ENCODE results near the gene TEX48. TPM values are rescaled to one million over a fixed set of nuclear protein-coding genes. Genes with fewer than 3 reads are reported as not detected.
A peak's percentile ranks its signal among the peaks of the same experiment; 100 is the strongest.

The TEX48 gene
- total RNA-seq, 6 experiments from 2014 or later, result not detected

GRCh38 chr9:114619191-114619761 is 62.7 kb downstream of the TEX48 start:
- no peaks in the 10 kb centered on the region for H3K27me3 ChIP-seq
- TF ChIP-seq POLR2A (IDR thresholded peaks at IDR 0.05), result no peak
- no peak for TF ChIP-seq CTCF (IDR thresholded peaks at IDR 0.05)
- no peaks in the 10 kb centered on the region for H3K9me3 ChIP-seq
- ATAC-seq (peak in 1 of 4 donors; percentile 28), DNase-seq (no peak)
- peak overlapping the region in 2 of 3 donors; percentile 9 to 28 for H3K27ac ChIP-seq
- intact Hi-C loops (cut with DNase I), result no loop called here
- 71% methylated on average over 13 of the region's 13 CpGs for WGBS (ENCODE audit: insufficient coverage, low coverage, low lambda C conversion rate, missing lambda C conversion rate)
- H3K4me3 ChIP-seq, result no peak overlapping the region
- peaks cover 0 to 5% (median 0%) of the 10 kb centered on the region in 4 donors for H3K4me1 ChIP-seq
- no peaks in the 10 kb centered on the region for H3K36me3 ChIP-seq

DNA sequence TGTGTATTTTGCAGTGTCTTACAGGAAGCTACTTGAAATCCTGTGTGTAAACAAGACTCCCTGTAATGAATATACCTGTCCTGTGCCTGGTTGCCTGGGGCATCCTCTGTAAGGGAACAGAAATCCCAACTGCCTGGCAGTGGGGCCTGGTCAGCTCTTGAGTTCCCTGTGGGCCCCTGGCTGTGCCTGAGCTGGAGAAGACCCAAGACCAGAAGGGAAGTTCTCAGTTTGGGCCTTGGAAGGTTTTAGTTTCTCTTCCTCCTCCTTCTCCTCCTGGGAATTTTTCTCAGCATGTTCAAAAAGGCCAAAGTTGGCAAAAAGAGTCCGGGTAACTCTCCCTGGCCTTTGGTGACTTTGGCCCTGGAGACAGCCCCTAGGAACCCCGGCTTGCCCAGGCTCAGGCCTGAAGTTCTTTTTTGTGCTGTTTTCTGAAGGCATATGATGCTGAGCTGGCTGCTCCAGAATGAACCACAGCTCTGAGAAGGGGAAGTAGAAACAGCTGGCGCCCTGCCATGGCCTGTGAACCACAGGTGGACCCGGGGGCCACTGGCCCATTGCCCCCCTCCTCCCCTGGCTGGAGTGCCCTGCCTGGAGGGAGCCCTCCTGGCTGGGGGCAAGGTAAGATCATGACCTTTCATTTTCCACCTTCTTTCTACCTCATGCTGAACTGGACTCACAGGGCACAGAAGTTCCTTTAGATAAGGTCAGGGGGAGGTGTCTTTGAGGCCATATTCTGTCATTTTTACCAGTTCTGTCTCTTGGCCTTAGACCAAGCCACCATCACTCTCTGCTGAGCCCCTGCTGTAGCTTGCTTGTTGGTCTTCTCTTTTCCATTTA is 65.1 kb downstream of the TEX48 start:
- H3K4me3 ChIP-seq, result no peak overlapping the region
- WGBS (ENCODE audit: insufficient coverage, low coverage, low lambda C conversion rate, missing lambda C conversion rate), result 27% methylated on average over 3 of the region's 4 CpGs
- no peaks in the 10 kb centered on the region for H3K9me3 ChIP-seq
- no peaks in the 10 kb centered on the region for H3K27me3 ChIP-seq
- no peak for TF ChIP-seq CTCF (IDR thresholded peaks at IDR 0.05)
- TF ChIP-seq POLR2A (IDR thresholded peaks at IDR 0.05), result no peak
- H3K4me1 ChIP-seq, result peaks cover 0 to 11% (median 0%) of the 10 kb centered on the region in 4 donors
- intact Hi-C loops (cut with DNase I), result no loop called here
- no peak overlapping the region for H3K27ac ChIP-seq
- DNase-seq, result peak; percentile 64 to 77 (median 74)
- ATAC-seq, result peak; percentile 45 to 70 (median 58)
- no peaks in the 10 kb centered on the region for H3K36me3 ChIP-seq

Other genes starting within 250 kb of the TEX48 start
- gene WHRN, start 176.7 kb downstream of the TEX48 start, total RNA-seq, result 1 to 10 TPM; 2.1 to 3.7 (median 2.7) TPM
- 100 to 1,000 TPM in 2 of 6 experiments, 10 to 100 TPM in 4; 31.0 to 155 (median 49.1) TPM for gene ATP6V1G1, start 94.4 kb downstream of the TEX48 start, total RNA-seq
- gene TMEM268, start 70.9 kb downstream of the TEX48 start, total RNA-seq, result 1 to 10 TPM; 3.4 to 6.5 (median 5.2) TPM
- not detected for gene TEX53, start 24.4 kb downstream of the TEX48 start, total RNA-seq
- under 1 TPM in 5 of 6 experiments, not detected in 1; 0.04 to 0.35 (median 0.06) TPM for gene TNFSF15, start 123.8 kb upstream of the TEX48 start, total RNA-seq
- 1 to 10 TPM in 1 of 6 experiments, under 1 TPM in 5; 0.19 to 2.0 (median 0.38) TPM for gene TNFSF8, start 248.4 kb upstream of the TEX48 start, total RNA-seq

All from right lobe of liver (tissue), 6 donors.